ENCODE measurements around the gene EDC4. TPM values are rescaled to one million over a fixed set of nuclear protein-coding genes. Genes with fewer than 3 reads are reported as not detected.

EDC4 gene
- total and polyA plus RNA-seq, 2 of the 13 experiments (the other 11 are each of a cell fraction or from before 2014, with no cell fraction given): 51.4 to 59.1 TPM

DNA sequence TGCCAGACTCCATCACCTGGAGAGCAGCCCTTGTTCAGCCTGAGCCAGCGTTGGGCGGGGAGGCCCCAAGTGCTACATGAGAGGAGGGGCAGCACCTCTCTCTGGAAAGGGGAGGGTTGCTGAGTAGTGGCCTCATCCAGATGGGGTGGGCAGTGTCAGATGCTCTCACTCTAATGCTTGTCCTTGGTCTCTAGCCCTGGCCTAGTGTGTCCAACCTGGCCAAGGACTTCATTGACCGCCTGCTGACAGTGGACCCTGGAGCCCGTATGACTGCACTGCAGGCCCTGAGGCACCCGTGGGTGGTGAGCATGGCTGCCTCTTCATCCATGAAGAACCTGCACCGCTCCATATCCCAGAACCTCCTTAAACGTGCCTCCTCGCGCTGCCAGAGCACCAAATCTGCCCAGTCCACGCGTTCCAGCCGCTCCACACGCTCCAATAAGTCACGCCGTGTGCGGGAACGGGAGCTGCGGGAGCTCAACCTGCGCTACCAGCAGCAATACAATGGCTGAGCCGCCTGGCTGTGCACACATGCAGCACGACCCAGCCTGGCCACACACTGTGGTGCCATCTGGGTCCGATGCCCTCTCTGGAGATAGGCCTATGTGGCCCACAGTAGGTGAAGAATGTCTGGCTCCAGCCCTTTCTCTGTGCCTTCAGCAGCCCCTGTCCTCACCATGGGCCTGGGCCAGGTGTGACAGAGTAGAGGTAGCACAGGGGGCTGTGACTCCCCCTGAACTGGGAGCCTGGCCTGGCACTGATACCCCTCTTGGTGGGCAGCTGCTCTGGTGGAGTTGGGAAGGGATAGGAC is 54.5 kb downstream of the EDC4 start:
- Histone ChIP-seq H3K79me2 (ENCODE audit: insufficient read depth, low read length) (no peaks in the 10 kb centered on the region), H2AFZ (ENCODE audit: low read length) (no peak overlapping the region), H4K20me1 (ENCODE audit: insufficient read depth, low read length) (no peaks in the 10 kb centered on the region; the same call in 1 of the 2 replicates), H3K4me1 (ENCODE audit: insufficient read depth, low read length) (no peaks in the 10 kb centered on the region), H3K27ac (ENCODE audit: extremely low read length, insufficient read depth, low read length) (no peak overlapping the region), H3K9me3 (ENCODE audit: low read length) (no peaks in the 10 kb centered on the region), H3K4me3 (replicated peaks in 1 of 3; ENCODE audit: insufficient read depth in 1 of 3, low read depth in 2 of 3, low read length in 3 of 3) (no peak overlapping the region), H3K36me3 (replicated peaks in 1 of 2; ENCODE audit: control insufficient read depth in 1 of 2, insufficient read depth in 2 of 2, low read length in 2 of 2) (peaks cover 26 to 37% of the 10 kb centered on the region in 2 experiments), H3K9ac (ENCODE audit: insufficient read depth, low read depth, low read length) (no peak overlapping the region), H3K27me3 (ENCODE audit: control insufficient read depth in 1 of 2, insufficient read depth in 2 of 2, low read length in 2 of 2) (no peaks in the 10 kb centered on the region), H3K4me2 (ENCODE audit: low read depth, low read length) (no peak overlapping the region)
- DNase-seq (ENCODE audit: low spot score): no peak
- no TSS peak for BruUV-seq (replicated peaks)
- TF ChIP-seq FOSL2 (CRISPR knock-in tag; IDR thresholded peaks at IDR 0.05) (no peak), PITX1 (CRISPR knock-in tag; IDR thresholded peaks at IDR 0.05) (no peak), TAF1 (CRISPR knock-in tag; IDR thresholded peaks at IDR 0.05) (no peak), AGO2 (optimal IDR thresholded peaks at IDR 0.05; ENCODE audit: low read depth, low read length) (peak; percentile 72), KLF16 (CRISPR knock-in tag; IDR thresholded peaks at IDR 0.05) (no peak), MBD4 (IDR thresholded peaks at IDR 0.05; ENCODE audit: borderline replicate concordance, low read length) (no peak), CENPT (CRISPR knock-in tag; IDR thresholded peaks at IDR 0.05; ENCODE audit: low read depth) (no peak), NONO (IDR thresholded peaks at IDR 0.05) (no peak), NONO (CRISPR knock-in tag; conservative IDR thresholded peaks at IDR 0.05) (peak; percentile 44; the same call in 1 of the 2 replicates), FOXM1 (CRISPR knock-in tag; IDR thresholded peaks at IDR 0.05) (no peak), ZNF839 (CRISPR knock-in tag; IDR thresholded peaks at IDR 0.05; ENCODE audit: borderline replicate concordance) (no peak)
- TF ChIP-seq, protein P1, sequence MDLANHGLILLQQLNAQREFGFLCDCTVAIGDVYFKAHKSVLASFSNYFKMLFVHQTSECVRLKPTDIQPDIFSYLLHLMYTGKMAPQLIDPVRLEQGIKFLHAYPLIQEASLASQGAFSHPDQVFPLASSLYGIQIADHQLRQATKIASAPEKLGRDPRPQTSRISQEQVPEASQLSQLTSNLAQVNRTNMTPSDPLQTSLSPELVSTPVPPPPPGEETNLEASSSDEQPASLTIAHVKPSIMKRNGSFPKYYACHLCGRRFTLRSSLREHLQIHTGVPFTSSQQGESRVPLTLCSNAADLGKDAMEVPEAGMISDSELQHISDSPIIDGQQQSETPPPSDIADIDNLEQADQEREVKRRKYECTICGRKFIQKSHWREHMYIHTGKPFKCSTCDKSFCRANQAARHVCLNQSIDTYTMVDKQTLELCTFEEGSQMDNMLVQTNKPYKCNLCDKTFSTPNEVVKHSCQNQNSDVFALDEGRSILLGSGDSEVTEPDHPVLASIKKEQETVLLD (CRISPR knock-in tag; IDR thresholded peaks at IDR 0.05; ENCODE audit: low read depth): no peak
- in situ Hi-C loops (cut with HindIII; ENCODE audit: extremely low pct_ligation_motif_present, low pct_unique_long_range_greater_than_20kb): loop anchor here (5.0 kb wide), 2 partner anchors 40 to 110 kb away; no protein-coding TSS in a partner anchor
- FAIRE-seq: no peak
- POLR2A ChIA-PET: interaction anchor here (1.6 to 1.7 kb wide), 2 partner anchors 8 to 17 kb away, joined by 3 to 4 read pairs; partner anchors contain the start of gene LCAT
- ATAC-seq: peak; percentile 6; the same call in 2 of the 3 replicates
- intact Hi-C loops (cut with micrococcal nuclease; ENCODE audit: unreplicated experiment): loop anchor here (5.0 kb wide), 1 partner anchor 255 kb away; no protein-coding TSS in a partner anchor
- WGBS (ENCODE audit: low lambda C conversion rate): 94% methylated on average over 19 of the region's 22 CpGs
- CTCF ChIA-PET (ENCODE audit: low intra/inter-chr PET ratio, low total read pairs): interaction anchor here (1.4 to 5.5 kb wide), 7 partner anchors 14 to 255 kb away, joined by 4 to 63 read pairs (median 9); partner anchors contain the start of genes NRN1L and THAP11
